ACHN (cell line): ENCODE results near the gene PTCD3.

Experiments used
- DNase-seq: peaks from one replicate; pipeline ENCODE4 v3.0.0-alpha.2; 2015
- in situ Hi-C: cut with HindIII; loops from 2 replicates; pipeline ENCODE4 v1.10.0; 2017; ENCODE audit warnings: low sequenced_read_pairs, low pct_ligation_motif_present, low pct_unique_long_range_greater_than_20kb

The PTCD3 gene

GRCh38 chr2:86105969-86106945, at the start of gene PTCD3:
Gene PTCD3, plus strand, starts transcription at chr2:86106235. Its CDS starts 13 bp downstream, at chr2:86106248.
- in situ Hi-C loops, result no loop called here
- DNase-seq, result peak; percentile 98

GRCh38 chr2:86056590-86057331, 49.3 kb upstream of the PTCD3 start:
- no peak for DNase-seq
- in situ Hi-C loops, result no loop called here

DNA sequence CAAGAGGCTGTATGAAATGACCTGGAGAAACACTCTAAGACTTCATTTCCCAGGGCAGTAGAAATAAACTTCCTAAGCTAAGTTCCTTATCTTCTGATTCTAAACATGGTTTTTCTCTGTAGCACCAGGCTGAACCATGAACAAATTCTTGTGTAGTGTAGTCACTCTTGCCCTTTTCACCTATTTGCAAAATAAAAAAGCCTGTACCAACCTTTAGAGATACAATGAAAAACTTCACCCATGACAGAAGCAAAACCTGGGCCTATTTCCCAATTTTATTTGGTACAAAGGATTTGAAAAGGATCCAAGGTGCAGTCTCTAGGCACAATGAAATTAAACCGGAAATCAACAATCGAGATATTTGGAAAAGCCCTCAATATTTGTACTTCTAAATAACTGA, 44.0 kb upstream of the PTCD3 start:
- peak; percentile 45 for DNase-seq
- in situ Hi-C loops, result no loop called here

DNA sequence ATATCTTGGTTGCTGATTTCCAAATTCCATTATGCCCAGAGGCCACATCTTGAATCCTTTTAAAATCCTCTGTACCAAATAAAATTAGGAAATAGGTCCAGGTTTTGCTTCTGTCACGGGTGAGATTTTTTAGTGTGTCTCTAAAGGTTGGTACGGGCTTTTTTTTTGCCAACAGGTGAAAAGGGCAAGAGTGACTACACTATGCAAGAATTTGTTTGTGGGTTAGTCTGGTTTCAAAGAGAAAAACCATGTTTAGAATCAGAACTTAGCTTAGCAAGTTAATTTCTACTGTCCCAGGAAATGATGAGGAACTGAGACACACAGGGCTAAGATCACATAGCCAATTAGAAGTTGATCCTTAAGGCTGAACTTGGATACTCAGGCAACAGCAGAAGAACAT, 42.0 kb upstream of the PTCD3 start:
- in situ Hi-C loops, result no loop called here
- no peak for DNase-seq

- DNase-seq, result no peak
- in situ Hi-C loops, result no loop called here
These were observed 40.5 kb upstream of the PTCD3 start for GRCh38 chr2:86065512-86065911.

DNA sequence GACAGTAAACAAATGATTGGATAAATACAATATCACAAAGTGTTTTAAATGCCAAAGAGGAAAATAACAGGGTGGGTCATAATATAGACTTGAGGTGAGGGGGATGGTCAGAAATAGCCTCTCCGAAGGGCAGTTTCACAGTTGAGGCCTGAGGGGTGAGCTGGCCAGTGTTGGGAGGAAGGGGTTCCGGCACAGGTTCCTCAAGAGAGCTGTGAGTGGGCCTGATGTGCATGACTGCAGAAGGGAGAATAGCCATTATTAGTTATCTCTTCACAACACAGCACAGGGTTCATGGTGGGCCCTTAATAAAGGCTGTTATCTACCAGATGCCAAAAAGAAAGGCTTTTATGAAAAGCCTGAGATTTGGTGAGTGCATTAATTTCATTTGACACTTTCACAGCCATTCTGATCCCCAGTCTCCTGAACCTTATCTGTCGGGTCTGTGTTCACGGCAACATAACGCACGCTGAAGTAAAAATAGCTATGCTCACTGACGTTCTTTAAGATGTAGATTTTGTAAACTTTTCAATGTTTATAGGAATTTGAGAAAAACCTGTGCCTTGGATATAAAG, 39.9 kb upstream of the PTCD3 start:
- in situ Hi-C loops, result no loop called here

DNA sequence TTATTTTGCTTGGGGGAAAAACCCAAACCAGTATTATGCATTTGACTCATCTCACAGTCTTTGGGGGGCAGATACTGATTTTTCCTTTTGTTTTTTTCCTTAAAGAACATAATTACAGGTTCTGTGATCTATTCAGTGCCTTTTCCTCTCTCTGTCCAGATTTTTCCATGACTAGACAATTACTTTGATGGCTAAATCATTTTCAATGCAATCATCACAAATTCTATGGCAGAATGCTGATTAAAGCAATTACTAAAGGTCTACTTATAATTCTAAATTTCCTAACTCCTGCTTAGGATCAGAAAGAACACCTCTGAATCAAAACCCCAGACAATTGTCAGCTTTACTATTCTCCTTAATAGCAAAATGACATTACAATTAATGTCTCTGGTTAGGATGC, 39.1 kb upstream of the PTCD3 start:
- in situ Hi-C loops, result no loop called here
- DNase-seq, result no peak

More for the DNA sequence above, 39.9 kb upstream of the PTCD3 start:
- no peak for DNase-seq

GRCh38 chr2:86068136-86068588, 37.9 kb upstream of the PTCD3 start:
- in situ Hi-C loops, result no loop called here
- no peak for DNase-seq

DNA sequence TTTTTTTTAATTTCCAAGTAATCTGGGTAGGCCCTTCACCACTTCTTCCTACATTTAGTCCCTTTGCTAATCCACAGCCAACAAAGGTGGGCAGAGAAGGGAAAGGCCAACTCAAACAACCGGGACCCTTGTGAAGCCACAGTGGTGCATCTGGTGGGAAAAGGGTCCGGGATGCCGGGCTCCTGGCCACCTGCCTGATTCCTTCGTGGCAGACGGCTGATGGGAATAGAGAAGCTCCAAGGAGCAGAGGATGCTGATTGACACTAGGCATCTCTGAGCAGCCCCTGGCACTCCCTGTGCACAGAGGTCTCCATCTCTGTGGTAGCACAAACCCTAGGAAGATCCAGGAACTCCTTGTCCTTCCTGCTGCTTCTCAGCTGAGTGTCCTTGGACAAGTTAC, 37.4 kb upstream of the PTCD3 start:
- DNase-seq, result no peak
- in situ Hi-C loops, result no loop called here

DNA sequence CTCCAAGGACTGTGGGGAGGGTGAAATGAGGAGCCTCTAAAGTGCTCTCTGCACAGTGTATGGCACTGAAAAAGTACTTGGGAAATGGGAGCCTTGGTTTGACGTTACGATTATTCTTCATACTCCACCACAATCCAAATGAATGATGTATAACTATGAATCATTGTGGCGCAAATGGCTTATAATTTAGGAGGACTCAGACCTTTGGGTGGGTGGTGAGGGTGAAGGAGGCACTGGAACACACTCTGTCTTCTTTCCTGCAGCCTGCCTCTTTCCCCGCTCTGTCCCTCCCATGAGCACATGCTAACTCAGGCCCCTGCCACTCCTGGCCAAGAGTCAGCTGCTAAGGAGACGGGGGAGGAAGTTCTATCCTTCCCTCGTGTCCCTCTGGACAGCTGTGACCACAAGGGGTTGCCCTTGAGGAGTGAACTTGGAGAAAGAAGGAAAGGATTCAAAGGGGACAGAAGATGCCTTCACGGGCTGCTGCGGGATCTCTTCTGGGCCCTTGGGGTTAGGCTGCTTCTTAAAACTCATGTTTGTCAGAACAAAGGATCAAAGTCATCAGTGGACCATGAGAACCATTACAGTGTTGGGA, 36.8 kb upstream of the PTCD3 start:
- in situ Hi-C loops, result no loop called here

DNA sequence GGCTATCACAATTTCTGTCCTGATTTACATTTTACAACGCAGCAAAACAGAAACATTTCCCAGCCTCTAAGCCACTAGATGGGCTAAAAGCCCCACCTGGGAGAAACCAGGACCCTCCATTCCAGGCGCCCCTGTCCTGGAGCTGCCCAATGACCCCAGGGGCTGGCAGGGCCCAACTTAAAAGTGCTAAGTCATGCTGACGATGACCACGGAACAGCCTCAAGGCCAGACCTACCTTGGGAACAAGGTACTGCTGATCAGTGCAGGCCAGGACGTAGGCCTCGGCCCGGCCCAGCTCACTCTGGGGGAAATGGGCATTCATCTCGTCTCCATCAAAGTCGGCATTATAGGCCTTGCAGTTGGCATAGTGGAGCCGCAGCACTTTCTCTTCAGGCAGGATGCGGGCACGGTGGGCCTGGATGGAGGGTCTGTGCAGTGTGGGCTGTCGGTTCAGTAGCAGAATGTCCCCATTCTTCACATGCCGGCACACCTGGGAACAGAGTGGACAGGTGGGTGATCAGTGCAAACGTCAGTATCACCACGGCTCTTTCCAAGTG, 36.2 kb upstream of the PTCD3 start:
- in situ Hi-C loops, result no loop called here
- DNase-seq, result no peak

More for the DNA sequence above, 36.8 kb upstream of the PTCD3 start:
- DNase-seq, result no peak

DNA sequence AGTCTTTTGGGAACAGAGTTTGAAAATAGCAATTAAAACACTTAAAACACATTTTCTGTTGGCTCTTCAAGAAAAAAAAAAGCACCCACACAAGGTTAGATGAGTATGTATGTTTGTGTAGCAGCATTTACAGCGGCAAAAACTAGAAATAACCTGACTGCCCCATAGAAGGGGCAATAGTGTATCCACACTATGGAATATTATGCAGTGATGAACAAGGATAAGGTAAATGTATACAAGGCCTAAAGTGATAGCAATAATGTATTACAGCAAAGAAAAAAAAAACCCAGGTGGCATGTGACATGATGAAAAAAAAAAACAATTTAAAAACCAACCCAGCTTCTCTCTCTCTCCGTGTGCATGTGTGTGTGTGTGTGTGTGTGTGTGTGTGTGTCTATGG, 35.2 kb upstream of the PTCD3 start:
- in situ Hi-C loops, result no loop called here
- DNase-seq, result no peak

- peak; percentile 50 for DNase-seq
- in situ Hi-C loops, result no loop called here
These were observed 33.7 kb upstream of the PTCD3 start for GRCh38 chr2:86072271-86072858.

- in situ Hi-C loops, result no loop called here
- no peak for DNase-seq
These were observed 32.8 kb upstream of the PTCD3 start for GRCh38 chr2:86073225-86073624.

DNA sequence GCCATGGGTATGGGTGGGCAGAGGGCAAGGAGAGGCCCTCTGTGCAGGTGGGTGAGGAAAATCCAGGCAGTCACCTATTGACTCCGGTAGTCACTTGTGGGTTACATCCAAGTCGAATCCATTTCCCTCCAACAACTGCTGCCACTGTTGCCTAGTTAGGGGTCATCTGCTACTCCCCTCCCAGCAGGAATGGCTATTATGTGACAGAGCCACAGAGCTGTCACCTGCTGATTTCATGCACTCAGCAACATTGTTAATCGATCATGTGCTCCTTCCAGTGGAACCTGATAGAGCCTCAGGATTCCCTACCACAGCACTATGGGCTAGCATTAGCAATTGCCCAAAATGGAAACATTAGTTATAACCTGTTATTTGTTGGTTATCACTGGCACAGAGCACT, 31.8 kb upstream of the PTCD3 start:
- in situ Hi-C loops, result no loop called here
- no peak for DNase-seq

GRCh38 chr2:86074811-86075210, 31.2 kb upstream of the PTCD3 start:
- DNase-seq, result no peak
- in situ Hi-C loops, result no loop called here

GRCh38 chr2:86075886-86076285, 30.1 kb upstream of the PTCD3 start:
- in situ Hi-C loops, result no loop called here

More at GRCh38 chr2:86075886-86076285, 30.1 kb upstream of the PTCD3 start:
- DNase-seq, result no peak
